Measurements from ENCODE around the gene PAX1. TPM values are rescaled to one million over a fixed set of nuclear protein-coding genes. Genes with fewer than 3 reads are reported as not detected.

Gene PAX1
- total and polyA plus RNA-seq, 2 experiments from 2014 or later, result 0.14 TPM; not detected in 1

DNA sequence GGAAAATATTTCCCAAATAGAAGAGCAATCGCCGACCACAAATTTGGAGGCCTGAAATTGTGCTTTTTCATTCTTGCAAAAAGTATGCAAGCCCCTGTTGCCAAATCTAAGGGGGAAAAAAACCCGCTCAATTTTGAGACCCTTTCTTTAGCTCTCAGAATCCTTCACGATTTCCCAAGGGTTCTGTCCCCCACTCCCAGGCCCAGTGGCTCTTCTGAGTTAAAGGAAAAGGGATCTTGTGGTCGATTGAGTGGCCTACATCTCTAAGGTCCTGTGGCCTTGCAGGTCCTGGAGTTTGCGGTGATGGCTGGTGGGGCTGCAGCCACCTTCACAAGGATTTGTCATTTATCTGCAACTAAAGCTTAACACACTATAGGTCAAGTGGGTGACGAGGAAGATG lies 1.8 kb downstream of the PAX1 start:
- Histone ChIP-seq H3K27me3 (ENCODE audit: insufficient read depth) (peaks cover 100% of the 10 kb centered on the region), H3K4me1 (ENCODE audit: insufficient read depth) (peaks cover 20% of the 10 kb centered on the region; the same call in 1 of the 2 replicates), H3K36me3 (ENCODE audit: insufficient read depth) (no peaks in the 10 kb centered on the region), H4K20me1 (replicated peaks; ENCODE audit: insufficient read depth) (peaks cover 22% of the 10 kb centered on the region), H3F3A (replicated peaks; ENCODE audit: low read depth) (peaks cover 13% of the 10 kb centered on the region; the same call in 1 of the 2 replicates), H3K79me2 (replicated peaks; ENCODE audit: insufficient read depth) (no peaks in the 10 kb centered on the region), H2AFZ (no peak overlapping the region), H3K27ac (ENCODE audit: low read depth) (no peak overlapping the region), H3K4me2 (no peak overlapping the region), H3K4me3 (no peak overlapping the region), H3K9me2 (ENCODE audit: insufficient read depth) (no peaks in the 10 kb centered on the region)
- Mint-ChIP-seq H3K9me3 (no peaks in the 10 kb centered on the region; the same call in none of the 3 replicates), H3K4me1 (peaks cover 40% of the 10 kb centered on the region), H3K36me3 (ENCODE audit: low read depth) (peaks cover 5% of the 10 kb centered on the region; the same call in 1 of the 3 replicates), H3K27me3 (ENCODE audit: insufficient read depth, low read depth, poor library complexity) (peaks cover 98% of the 10 kb centered on the region), H3K27ac (no peak overlapping the region), H3K4me3 (no peak overlapping the region; the same call in 2 of the 3 replicates)
- no peak for DNase-seq (ENCODE audit: low spot score)
- no peak for ATAC-seq
- TF ChIP-seq STAT1 (IDR thresholded peaks at IDR 0.05; ENCODE audit: unreplicated experiment) (no peak), NANOG (IDR thresholded peaks at IDR 0.05; ENCODE audit: borderline replicate concordance) (no peak), ZNF331 (CRISPR knock-in tag; IDR thresholded peaks at IDR 0.05; ENCODE audit: low read depth) (no peak), EZH2 (IDR thresholded peaks at IDR 0.05; ENCODE audit: low read depth, unreplicated experiment) (peak; percentile 99)
- TF ChIP-seq, protein P1, sequence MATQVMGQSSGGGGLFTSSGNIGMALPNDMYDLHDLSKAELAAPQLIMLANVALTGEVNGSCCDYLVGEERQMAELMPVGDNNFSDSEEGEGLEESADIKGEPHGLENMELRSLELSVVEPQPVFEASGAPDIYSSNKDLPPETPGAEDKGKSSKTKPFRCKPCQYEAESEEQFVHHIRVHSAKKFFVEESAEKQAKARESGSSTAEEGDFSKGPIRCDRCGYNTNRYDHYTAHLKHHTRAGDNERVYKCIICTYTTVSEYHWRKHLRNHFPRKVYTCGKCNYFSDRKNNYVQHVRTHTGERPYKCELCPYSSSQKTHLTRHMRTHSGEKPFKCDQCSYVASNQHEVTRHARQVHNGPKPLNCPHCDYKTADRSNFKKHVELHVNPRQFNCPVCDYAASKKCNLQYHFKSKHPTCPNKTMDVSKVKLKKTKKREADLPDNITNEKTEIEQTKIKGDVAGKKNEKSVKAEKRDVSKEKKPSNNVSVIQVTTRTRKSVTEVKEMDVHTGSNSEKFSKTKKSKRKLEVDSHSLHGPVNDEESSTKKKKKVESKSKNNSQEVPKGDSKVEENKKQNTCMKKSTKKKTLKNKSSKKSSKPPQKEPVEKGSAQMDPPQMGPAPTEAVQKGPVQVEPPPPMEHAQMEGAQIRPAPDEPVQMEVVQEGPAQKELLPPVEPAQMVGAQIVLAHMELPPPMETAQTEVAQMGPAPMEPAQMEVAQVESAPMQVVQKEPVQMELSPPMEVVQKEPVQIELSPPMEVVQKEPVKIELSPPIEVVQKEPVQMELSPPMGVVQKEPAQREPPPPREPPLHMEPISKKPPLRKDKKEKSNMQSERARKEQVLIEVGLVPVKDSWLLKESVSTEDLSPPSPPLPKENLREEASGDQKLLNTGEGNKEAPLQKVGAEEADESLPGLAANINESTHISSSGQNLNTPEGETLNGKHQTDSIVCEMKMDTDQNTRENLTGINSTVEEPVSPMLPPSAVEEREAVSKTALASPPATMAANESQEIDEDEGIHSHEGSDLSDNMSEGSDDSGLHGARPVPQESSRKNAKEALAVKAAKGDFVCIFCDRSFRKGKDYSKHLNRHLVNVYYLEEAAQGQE (IDR thresholded peaks at IDR 0.05; ENCODE audit: unreplicated experiment), result no peak

DNA sequence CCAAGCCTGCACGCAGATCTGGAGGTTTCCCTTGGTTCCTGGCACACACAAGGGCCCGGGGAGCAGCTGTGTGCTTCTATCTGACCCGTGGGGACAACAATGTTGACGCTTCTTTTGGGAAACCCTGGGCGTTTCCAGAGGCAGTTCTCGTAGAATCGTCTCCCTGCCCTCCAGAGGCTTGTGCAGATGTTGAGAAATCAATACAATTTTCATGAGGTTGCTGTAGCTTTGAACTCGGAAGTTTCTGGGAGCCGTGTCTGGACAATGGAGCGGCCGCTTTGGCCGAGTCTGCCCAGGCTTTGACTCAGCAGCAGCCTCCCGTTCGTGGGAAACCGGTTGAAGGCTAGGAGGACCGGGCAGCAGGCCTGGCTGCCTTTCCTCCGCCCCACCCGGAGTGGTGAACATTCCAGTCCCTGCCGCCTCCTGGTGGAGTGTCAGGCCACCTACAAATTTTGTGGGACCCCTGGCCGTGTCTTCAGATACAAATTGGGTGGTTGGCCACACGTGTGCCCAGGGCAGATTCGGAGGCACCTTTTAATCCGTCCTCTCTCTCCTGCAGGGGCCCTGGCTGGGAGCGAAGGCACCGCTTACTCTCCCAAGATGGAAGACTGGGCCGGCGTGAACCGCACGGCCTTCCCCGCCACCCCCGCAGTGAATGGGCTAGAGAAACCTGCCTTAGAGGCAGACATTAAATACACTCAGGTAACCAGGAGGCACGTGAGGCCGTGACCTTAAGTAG lies 2.7 kb downstream of the PAX1 start:
- Mint-ChIP-seq H3K36me3 (ENCODE audit: low read depth) (peaks cover 5% of the 10 kb centered on the region; the same call in 1 of the 3 replicates), H3K4me1 (peaks cover 38% of the 10 kb centered on the region), H3K4me3 (no peak overlapping the region), H3K27ac (no peak overlapping the region), H3K27me3 (ENCODE audit: insufficient read depth, low read depth, poor library complexity) (peaks cover 98% of the 10 kb centered on the region), H3K9me3 (no peaks in the 10 kb centered on the region; the same call in none of the 3 replicates)
- H3K27me3 ChIP-seq (ENCODE audit: insufficient read depth), result peaks cover 100% of the 10 kb centered on the region
- H3K9me2 ChIP-seq (ENCODE audit: insufficient read depth), result no peaks in the 10 kb centered on the region
- peak; percentile 36 for DNase-seq (ENCODE audit: low spot score)
- H3K4me3 ChIP-seq, result 0 out of 2 replicates have a peak overlapping the region, but pooled peaks have one; percentile 20
- no peak overlapping the region for H2AFZ ChIP-seq
- H4K20me1 ChIP-seq (replicated peaks; ENCODE audit: insufficient read depth), result peaks cover 27% of the 10 kb centered on the region
- H3K27ac ChIP-seq (ENCODE audit: low read depth), result no peak overlapping the region
- TF ChIP-seq EZH2phosphoT487 (IDR thresholded peaks at IDR 0.05; ENCODE audit: unreplicated experiment) (peak; percentile 16), EZH2 (IDR thresholded peaks at IDR 0.05; ENCODE audit: low read depth, unreplicated experiment) (peak; percentile 86), ZNF331 (CRISPR knock-in tag; IDR thresholded peaks at IDR 0.05; ENCODE audit: low read depth) (no peak)
- TF ChIP-seq, protein P2, sequence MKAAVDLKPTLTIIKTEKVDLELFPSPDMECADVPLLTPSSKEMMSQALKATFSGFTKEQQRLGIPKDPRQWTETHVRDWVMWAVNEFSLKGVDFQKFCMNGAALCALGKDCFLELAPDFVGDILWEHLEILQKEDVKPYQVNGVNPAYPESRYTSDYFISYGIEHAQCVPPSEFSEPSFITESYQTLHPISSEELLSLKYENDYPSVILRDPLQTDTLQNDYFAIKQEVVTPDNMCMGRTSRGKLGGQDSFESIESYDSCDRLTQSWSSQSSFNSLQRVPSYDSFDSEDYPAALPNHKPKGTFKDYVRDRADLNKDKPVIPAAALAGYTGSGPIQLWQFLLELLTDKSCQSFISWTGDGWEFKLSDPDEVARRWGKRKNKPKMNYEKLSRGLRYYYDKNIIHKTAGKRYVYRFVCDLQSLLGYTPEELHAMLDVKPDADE (IDR thresholded peaks at IDR 0.05), result no peak
- H3F3A ChIP-seq (replicated peaks; ENCODE audit: low read depth), result peaks cover 9% of the 10 kb centered on the region; the same call in 1 of the 2 replicates
- peaks cover 21% of the 10 kb centered on the region for H3K4me1 ChIP-seq (ENCODE audit: insufficient read depth)
- no peak overlapping the region for H3K4me2 ChIP-seq
- ATAC-seq, result no peak; the same call in 2 of the 3 replicates
- H3K36me3 ChIP-seq (ENCODE audit: insufficient read depth), result no peaks in the 10 kb centered on the region
- H3K79me2 ChIP-seq (replicated peaks; ENCODE audit: insufficient read depth), result no peaks in the 10 kb centered on the region

All from GM23338 (cell line).